Spleen (tissue), 7 donors: ENCODE measurements around the gene TBC1D10A.
A peak's percentile ranks its signal among the peaks of the same experiment; 100 is the strongest.

ENCODE experiments used
- POLR2A ChIP-seq, 3 donors: fragments of 450-650 bp; IDR thresholded peaks; one replicate each; pipeline ENCODE4 v1.5.1; 2017; ENCODE audit warnings: antibody characterized with exemption in 3 of 3, mild to moderate bottlenecking in 1 of 3
- POLR2AphosphoS5 ChIP-seq, 3 donors: sonication (generic); formaldehyde crosslinking; IDR thresholded peaks; one replicate each; pipeline ENCODE4 v1.5.1; 2017; ENCODE audit warnings: antibody characterized with exemption in 3 of 3
- TF ChIP-seq, protein P1 (sequence below), 11 experiments: fragments of 200-600 bp in 7 of 11; fragments of 450-650 bp in 4 of 11; sonication (generic) in 4 of 11; IDR thresholded peaks in 8 of 11; conservative IDR thresholded peaks in 3 of 11; 1 replicate in 7 of 11; 2 replicates in 4 of 11; pipeline versions ENCODE4 v1.4.0 to v1.8.0; 2016 to 2021; ENCODE audit warnings: antibody characterized with exemption in 11 of 11, inconsistent platforms in 4 of 11, mild to moderate bottlenecking in 1 of 11
- donor health status: DM: no; HTN: no; CAD: no; lungs with moderate emphysema.
- donor health status: DM: no; HTN: no; CAD: no.
- donor health status: DM: no; HTN: no; CAD: no.

DNA sequence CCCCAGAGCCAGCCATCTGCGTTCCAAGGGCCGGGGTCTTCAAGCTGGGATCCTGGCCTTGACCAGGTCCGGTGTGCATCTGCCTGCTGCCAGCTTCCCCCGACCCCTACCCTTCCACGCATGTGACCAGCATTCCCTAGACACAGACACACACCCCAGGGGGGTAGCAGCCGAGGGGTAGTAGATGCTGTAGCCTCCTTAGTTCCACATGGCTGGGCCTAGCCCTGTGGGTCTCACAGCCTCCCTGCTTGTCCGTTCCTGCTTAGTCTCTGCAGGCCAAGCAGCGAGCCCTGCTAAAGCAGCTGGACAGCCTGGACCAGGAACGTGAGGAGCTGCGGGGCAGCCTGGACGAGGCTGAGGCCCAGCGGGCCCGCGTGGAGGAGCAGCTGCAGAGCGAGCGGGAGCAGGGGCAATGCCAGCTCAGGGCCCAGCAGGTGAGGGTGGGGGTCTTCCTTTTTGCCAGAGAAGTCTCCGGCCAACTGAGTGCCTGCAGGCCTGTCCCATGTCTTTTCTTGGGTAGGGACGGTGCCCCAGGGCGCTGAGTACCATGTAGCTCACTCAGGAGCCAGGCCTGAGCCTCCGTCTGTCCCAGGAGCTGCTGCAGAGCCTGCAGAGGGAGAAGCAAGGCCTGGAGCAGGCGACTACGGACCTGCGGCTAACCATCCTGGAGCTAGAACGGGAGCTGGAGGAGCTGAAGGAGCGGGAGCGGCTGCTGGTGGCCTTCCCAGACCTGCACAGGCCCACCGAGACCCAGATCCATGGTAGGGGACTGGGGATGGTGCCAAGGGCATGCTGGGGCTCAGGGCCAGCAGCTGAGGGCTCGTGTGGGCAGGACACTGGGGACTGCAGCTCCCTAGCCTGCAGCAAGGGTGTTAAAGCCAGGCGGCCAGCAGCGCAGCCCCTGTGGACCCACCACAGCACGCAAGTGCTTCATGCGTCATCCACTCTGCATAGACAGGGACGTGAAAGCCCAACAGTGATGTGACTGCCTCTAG lies 46.9 kb upstream of the TBC1D10A start:
- peak in 1 of 3 donors; percentile 15 for TF ChIP-seq POLR2AphosphoS5 (IDR thresholded peaks at IDR 0.05)
- TF ChIP-seq, protein P1, sequence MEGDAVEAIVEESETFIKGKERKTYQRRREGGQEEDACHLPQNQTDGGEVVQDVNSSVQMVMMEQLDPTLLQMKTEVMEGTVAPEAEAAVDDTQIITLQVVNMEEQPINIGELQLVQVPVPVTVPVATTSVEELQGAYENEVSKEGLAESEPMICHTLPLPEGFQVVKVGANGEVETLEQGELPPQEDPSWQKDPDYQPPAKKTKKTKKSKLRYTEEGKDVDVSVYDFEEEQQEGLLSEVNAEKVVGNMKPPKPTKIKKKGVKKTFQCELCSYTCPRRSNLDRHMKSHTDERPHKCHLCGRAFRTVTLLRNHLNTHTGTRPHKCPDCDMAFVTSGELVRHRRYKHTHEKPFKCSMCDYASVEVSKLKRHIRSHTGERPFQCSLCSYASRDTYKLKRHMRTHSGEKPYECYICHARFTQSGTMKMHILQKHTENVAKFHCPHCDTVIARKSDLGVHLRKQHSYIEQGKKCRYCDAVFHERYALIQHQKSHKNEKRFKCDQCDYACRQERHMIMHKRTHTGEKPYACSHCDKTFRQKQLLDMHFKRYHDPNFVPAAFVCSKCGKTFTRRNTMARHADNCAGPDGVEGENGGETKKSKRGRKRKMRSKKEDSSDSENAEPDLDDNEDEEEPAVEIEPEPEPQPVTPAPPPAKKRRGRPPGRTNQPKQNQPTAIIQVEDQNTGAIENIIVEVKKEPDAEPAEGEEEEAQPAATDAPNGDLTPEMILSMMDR (IDR thresholded peaks at IDR 0.05 in 8 of 11, conservative IDR thresholded peaks at IDR 0.05 in 3 of 11): no peak
- no peak for TF ChIP-seq POLR2A (IDR thresholded peaks at IDR 0.05)
